Gastrocnemius medialis (tissue), 4 donors: ENCODE data around the gene COPS9.

ENCODE experiments used
- CTCF ChIP-seq, 5 experiments: fragments of 450-650 bp in 3 of 5; fragments of 200-600 bp in 2 of 5; sonication (generic) in 2 of 5; IDR thresholded peaks in 4 of 5; conservative IDR thresholded peaks in 1 of 5; 1 replicate in 4 of 5; 2 replicates in 1 of 5; pipeline ENCODE4 v1.5.1; 2016 to 2019; ENCODE audit warnings: antibody characterized with exemption in 5 of 5, mild to moderate bottlenecking in 3 of 5, moderate library complexity in 3 of 5
- POLR2A ChIP-seq, 2 donors: fragments of 450-650 bp; IDR thresholded peaks; one replicate each; pipeline ENCODE4 v1.6.1; 2017; ENCODE audit warnings: antibody characterized with exemption in 2 of 2, mild to moderate bottlenecking in 2 of 2, moderate library complexity in 2 of 2

DNA sequence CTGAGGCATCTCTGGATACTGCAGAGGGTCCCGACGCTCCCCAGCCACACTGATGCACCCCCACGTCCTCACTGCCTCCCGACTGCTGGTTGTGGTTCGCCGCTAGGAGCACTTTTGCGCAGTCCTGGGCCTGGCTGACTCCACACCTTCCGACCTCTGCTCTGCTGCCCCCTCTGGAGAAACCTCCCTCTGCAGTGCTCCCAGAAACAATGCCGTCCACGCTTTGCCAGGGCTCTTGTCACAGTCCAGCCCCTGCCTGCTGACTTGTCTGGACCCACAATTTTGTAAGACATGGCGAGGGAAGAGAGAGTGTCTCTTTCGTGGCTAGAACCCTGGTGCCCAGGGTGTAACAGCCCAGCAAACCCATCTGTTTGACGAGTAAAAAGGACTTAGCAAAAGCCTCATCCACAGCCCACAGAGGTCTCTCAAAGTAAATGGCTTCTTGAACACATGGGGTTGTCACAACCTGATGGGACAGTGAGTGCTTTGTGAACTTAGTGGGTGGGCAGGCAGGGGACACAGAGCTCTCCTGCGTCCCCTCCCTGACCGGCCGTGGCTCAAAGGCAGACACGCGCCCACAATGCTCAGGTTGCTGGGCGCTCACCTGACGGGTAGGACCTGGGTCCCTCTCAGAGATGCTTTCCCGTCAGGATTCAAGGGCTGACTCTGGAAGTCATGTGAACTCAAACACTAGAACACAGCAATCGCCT lies 4.0 kb downstream of the COPS9 start:
- TF ChIP-seq CTCF (IDR thresholded peaks at IDR 0.05 in 4 of 5, conservative IDR thresholded peaks at IDR 0.05 in 1 of 5) = no peak
- no peak for TF ChIP-seq POLR2A (IDR thresholded peaks at IDR 0.05)
